IPS-18a (cell line): ENCODE measurements around the gene SCARF2.
"Not testable (repeated sequence)": the region's sequence is repeated elsewhere in the genome, so short reads cannot be mapped to it uniquely, and the experiment has no call there.

Experiments
- H3K27ac ChIP-seq: one replicate; pipeline ENCODE4 v1.5.1; 2013; ENCODE audit warnings: low read length
- H3K27me3 ChIP-seq: one replicate; pipeline ENCODE4 v1.6.1; 2013; ENCODE audit warnings: mild to moderate bottlenecking, low read length; ENCODE audit not compliant: control insufficient read depth, insufficient read depth
- H3K36me3 ChIP-seq: one replicate; pipeline ENCODE4 v1.6.1; 2013; ENCODE audit warnings: low read depth, low read length; ENCODE audit not compliant: control insufficient read depth
- H3K4me1 ChIP-seq: one replicate; pipeline ENCODE4 v1.6.1; 2013; ENCODE audit warnings: low read depth, low read length; ENCODE audit not compliant: control insufficient read depth
- H3K4me3 ChIP-seq: one replicate; pipeline ENCODE4 v1.5.1; 2013; ENCODE audit warnings: low read length
- H3K9ac ChIP-seq: one replicate; pipeline ENCODE4 v1.6.1; 2013; ENCODE audit warnings: mild to moderate bottlenecking, low read length, moderate library complexity
- H3K9me3 ChIP-seq: one replicate; pipeline ENCODE4 v1.6.1; 2013; ENCODE audit warnings: low read depth, low read length; ENCODE audit not compliant: control insufficient read depth

SCARF2 gene

DNA sequence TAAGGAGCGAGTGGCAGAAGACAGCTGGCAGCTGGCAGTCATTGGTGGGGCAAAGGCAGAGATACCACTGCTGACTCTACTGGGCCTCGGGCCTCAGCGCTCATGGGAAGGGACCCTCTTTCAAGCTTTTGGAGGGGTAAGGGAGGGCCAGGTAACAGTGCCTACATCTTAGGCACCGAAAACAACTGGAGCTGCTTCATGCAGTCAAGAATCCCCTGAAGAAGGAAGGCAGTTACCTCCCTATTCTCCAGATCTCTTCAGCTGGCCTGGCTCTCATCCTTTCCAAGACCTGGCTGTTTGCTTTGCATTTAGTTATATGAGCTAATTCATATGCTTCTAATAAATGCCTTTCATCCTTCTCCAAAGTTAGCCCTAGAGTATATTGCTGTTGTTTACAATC is 59.5 kb downstream of the SCARF2 start:
- Histone ChIP-seq H3K9ac (no peak overlapping the region), H3K27me3 (peaks cover 10% of the 10 kb centered on the region), H3K36me3 (no peaks in the 10 kb centered on the region), H3K4me3 (no peak overlapping the region), H3K4me1 (peaks cover 6% of the 10 kb centered on the region), H3K9me3 (no peaks in the 10 kb centered on the region), H3K27ac (no peak overlapping the region)

DNA sequence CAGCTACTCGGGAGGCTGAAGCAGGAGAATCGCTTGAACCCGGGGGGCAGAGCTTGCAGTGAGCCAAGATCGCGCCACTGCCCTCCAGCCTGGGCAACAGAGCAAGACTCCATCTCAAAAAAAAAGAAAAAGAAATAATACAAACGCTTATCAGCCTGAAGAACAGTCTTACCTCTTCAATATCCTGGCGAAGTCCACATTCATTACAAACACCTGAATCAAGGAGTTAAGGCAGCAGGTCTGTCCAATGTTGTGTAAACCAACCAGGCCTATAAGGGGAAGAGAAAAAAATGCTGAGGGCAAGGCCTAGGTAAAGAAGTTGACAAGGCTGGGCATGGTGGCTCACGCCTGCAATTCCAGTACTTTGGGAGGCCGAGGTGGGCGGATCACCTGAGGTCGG is 60.6 kb downstream of the SCARF2 start:
- not testable (repeated sequence) for H3K9ac ChIP-seq, H3K9me3 ChIP-seq, H3K4me1 ChIP-seq, H3K4me3 ChIP-seq, H3K36me3 ChIP-seq, H3K27ac ChIP-seq
- H3K27me3 ChIP-seq, result peaks cover 11% of the 10 kb centered on the region

DNA sequence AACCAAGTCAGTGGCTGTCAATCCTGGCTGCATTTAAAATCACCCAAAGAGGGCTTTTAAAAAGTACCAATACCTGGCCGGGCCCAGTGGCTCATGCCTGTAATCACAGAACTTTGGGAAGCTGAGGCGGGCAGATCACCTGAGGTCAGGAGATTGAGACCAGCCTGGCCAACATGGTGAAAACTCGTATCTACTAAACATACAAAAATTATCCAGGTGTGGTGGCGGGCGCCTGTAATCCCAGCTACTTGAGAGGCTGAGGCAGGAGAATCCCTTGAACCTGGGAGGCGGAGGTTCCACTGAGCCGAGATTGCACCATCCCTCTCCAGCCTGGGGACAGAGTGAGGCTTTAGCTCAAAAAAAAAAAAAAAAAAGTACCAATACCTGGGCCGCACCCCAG is 61.3 kb downstream of the SCARF2 start:
- not testable (repeated sequence) for H3K4me3 ChIP-seq, H3K36me3 ChIP-seq, H3K27ac ChIP-seq, H3K9ac ChIP-seq, H3K9me3 ChIP-seq, H3K4me1 ChIP-seq
- H3K27me3 ChIP-seq, result peaks cover 11% of the 10 kb centered on the region
